Measurements from ENCODE around the gene RAD51B.

DNA sequence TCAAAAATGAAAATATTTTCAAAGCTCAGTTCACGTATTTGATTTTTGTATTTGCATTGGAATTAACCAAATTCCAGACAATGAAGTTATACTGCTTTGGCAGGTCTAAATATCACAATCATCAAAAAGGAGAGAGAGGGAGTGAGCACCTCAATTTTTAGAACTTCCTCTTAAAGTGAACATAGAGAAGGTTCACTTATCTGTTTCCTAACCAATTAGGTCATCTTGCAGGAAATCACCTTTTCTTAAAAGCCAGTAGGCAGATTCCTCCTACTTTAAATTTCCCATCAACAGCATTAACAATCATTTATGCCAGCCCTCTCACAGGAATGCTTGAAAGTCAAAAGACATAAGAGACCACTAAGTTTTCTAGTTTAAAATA, 584.6 kb downstream of the RAD51B start:
- TF ChIP-seq EZH2 (IDR thresholded peaks at IDR 0.05; ENCODE audit: low read length, unreplicated experiment) = no peak
- TF ChIP-seq, protein P1, sequence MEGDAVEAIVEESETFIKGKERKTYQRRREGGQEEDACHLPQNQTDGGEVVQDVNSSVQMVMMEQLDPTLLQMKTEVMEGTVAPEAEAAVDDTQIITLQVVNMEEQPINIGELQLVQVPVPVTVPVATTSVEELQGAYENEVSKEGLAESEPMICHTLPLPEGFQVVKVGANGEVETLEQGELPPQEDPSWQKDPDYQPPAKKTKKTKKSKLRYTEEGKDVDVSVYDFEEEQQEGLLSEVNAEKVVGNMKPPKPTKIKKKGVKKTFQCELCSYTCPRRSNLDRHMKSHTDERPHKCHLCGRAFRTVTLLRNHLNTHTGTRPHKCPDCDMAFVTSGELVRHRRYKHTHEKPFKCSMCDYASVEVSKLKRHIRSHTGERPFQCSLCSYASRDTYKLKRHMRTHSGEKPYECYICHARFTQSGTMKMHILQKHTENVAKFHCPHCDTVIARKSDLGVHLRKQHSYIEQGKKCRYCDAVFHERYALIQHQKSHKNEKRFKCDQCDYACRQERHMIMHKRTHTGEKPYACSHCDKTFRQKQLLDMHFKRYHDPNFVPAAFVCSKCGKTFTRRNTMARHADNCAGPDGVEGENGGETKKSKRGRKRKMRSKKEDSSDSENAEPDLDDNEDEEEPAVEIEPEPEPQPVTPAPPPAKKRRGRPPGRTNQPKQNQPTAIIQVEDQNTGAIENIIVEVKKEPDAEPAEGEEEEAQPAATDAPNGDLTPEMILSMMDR (conservative IDR thresholded peaks at IDR 0.05; ENCODE audit: low read depth, low read length) = no peak

Data from PC-3 (cell line).